ENCODE measurements around the gene PPP5C.
A peak's percentile ranks its signal among the peaks of the same experiment; 100 is the strongest.
"Not testable (repeated sequence)": the region's sequence is repeated elsewhere in the genome, so short reads cannot be mapped to it uniquely, and the experiment has no call there.

The PPP5C gene

GRCh38 chr19:46346821-46347571 is at the start of gene PPP5C:
PPP5C (plus strand) TSS chr19:46347087; CDS start chr19:46347097, 10 bp downstream.
- no peak for FAIRE-seq

GRCh38 chr19:46297700-46298478 is 49.0 kb upstream of the PPP5C start:
- no peak for FAIRE-seq

- no peak for FAIRE-seq
These were observed 48.3 kb upstream of the PPP5C start for GRCh38 chr19:46298479-46299003.

GRCh38 chr19:46299004-46299509 is 47.8 kb upstream of the PPP5C start:
- FAIRE-seq, result peak; percentile 60

- FAIRE-seq, result no peak
These were observed 47.2 kb upstream of the PPP5C start for GRCh38 chr19:46299695-46300094.

- no peak for FAIRE-seq
These were observed 43.6 kb upstream of the PPP5C start for GRCh38 chr19:46303322-46303690.

- no peak for FAIRE-seq
These were observed 43.0 kb upstream of the PPP5C start for GRCh38 chr19:46303691-46304397.

GRCh38 chr19:46306501-46306900 is 40.4 kb upstream of the PPP5C start:
- FAIRE-seq, result no peak

GRCh38 chr19:46308510-46308909 is 38.4 kb upstream of the PPP5C start:
- no peak for FAIRE-seq

GRCh38 chr19:46309056-46309455 is 37.8 kb upstream of the PPP5C start:
- no peak for FAIRE-seq

GRCh38 chr19:46311444-46311843 is 35.4 kb upstream of the PPP5C start:
- FAIRE-seq, result no peak

- peak; percentile 93 for FAIRE-seq
These were observed 33.1 kb upstream of the PPP5C start for GRCh38 chr19:46313540-46314469.

GRCh38 chr19:46317339-46317738 is 29.5 kb upstream of the PPP5C start:
- no peak for FAIRE-seq

- no peak for FAIRE-seq
These were observed 27.3 kb upstream of the PPP5C start for GRCh38 chr19:46319613-46320012.

GRCh38 chr19:46320559-46320958 is 26.3 kb upstream of the PPP5C start:
- no peak for FAIRE-seq

- no peak for FAIRE-seq
These were observed 25.2 kb upstream of the PPP5C start for GRCh38 chr19:46321653-46322052.

- not testable (repeated sequence) for FAIRE-seq
These were observed 23.7 kb upstream of the PPP5C start for GRCh38 chr19:46323227-46323626.

GRCh38 chr19:46324277-46324676 is 22.6 kb upstream of the PPP5C start:
- FAIRE-seq, result no peak

GRCh38 chr19:46326608-46327007 is 20.3 kb upstream of the PPP5C start:
- FAIRE-seq, result no peak

GRCh38 chr19:46328079-46328478 is 18.8 kb upstream of the PPP5C start:
- FAIRE-seq, result no peak

- no peak for FAIRE-seq
These were observed 16.5 kb upstream of the PPP5C start for GRCh38 chr19:46330319-46330918.

All from endometrium (tissue), 2 donors.